ENCODE data around the gene LRRC37A.
"Not testable (repeated sequence)": the region's sequence is repeated elsewhere in the genome, so short reads cannot be mapped to it uniquely, and the experiment has no call there.

DNA sequence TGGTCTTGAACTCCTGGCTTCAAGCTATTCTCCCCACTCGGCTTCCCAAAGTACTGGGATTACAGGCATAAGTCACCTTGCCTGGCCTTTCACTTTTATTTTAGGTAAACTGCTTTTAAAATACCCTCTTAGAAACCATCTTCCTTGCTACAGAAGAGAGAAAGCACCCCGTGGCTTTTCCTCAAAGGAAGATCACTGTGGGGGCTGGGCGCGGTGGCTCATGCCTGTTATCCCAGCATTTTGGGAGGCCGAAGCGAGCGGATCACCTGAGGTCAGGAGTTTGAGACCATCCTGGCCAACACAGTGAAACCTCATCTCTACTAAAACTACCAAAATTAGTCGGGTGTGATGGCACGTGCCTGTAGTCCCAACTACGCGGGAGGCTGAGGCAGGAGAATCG lies 12.3 kb upstream of the LRRC37A start:
- TF ChIP-seq, protein P1, sequence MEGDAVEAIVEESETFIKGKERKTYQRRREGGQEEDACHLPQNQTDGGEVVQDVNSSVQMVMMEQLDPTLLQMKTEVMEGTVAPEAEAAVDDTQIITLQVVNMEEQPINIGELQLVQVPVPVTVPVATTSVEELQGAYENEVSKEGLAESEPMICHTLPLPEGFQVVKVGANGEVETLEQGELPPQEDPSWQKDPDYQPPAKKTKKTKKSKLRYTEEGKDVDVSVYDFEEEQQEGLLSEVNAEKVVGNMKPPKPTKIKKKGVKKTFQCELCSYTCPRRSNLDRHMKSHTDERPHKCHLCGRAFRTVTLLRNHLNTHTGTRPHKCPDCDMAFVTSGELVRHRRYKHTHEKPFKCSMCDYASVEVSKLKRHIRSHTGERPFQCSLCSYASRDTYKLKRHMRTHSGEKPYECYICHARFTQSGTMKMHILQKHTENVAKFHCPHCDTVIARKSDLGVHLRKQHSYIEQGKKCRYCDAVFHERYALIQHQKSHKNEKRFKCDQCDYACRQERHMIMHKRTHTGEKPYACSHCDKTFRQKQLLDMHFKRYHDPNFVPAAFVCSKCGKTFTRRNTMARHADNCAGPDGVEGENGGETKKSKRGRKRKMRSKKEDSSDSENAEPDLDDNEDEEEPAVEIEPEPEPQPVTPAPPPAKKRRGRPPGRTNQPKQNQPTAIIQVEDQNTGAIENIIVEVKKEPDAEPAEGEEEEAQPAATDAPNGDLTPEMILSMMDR (conservative IDR thresholded peaks at IDR 0.05): not testable (repeated sequence)
- TF ChIP-seq ZFX (IDR thresholded peaks at IDR 0.05): not testable (repeated sequence)
